ENCODE measurements around the gene GUCY1B1.

The GUCY1B1 gene

DNA sequence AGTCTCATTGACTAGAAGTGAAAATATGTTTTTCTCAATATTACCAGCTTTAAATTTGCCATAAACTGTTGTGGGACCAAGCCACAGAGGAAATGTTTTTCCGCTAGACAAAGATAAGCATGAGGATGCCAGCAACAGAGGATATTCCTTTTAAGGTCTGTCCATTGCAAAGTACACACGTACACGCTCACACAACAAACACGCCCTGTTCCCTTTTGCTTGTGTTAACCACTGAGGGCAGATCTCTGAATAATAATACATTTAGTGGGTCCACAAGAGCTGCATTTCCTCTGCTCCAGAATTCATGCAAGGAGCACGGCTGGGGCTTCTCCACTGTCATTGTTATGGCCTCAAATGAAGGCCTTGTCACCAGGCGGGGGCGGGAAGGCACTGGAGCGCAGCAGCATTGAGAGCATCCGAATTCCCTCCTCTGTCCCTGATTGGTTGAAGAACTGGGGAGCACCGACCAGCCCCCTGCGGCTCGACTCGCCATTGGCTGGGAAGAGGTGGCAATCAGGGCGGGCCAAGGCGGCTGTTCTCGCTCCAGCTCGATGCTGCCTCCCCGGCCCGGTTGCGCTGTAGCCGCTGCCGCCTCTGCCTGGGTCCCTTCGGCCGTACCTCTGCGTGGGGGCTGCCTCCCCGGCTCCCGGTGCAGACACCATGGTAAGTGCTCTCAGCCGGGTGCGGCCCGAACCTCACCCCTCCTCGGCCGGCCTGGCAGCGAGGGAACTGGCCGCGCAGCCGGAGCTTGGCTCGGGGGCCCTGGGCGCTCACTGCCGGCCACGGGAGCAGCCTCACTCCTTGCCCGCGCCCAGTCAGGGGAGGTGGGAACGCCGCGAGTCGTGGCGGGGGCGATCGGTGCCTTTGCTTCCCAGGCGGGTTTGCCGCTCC lies at the start of gene GUCY1B1:
TSS of gene GUCY1B1 (plus strand) at position 541 of the 891 bp plus-strand sequence. CDS start at position 661, 120 bp downstream.
- WGBS (ENCODE audit: insufficient coverage, insufficient read length), result no CpG with 5 or more reads among the region's 51 CpGs
- DNase-seq (ENCODE audit: low read depth, low spot score), result peak; percentile 86
- peaks cover 3% of the 10 kb centered on the region; the same call in 1 of the 2 replicates for H3K27me3 ChIP-seq (ENCODE audit: control insufficient read depth, insufficient read depth, low read length)
- H3K9me3 ChIP-seq (ENCODE audit: control insufficient read depth, insufficient read depth, low read length), result no peaks in the 10 kb centered on the region
- H3K4me3 ChIP-seq (ENCODE audit: low read length), result peak within 1 kb of the TSS; percentile 53; the same call in 1 of the 2 replicates
- H3K36me3 ChIP-seq (ENCODE audit: control insufficient read depth, insufficient read depth, low read length), result no peaks in the 10 kb centered on the region
- no peaks in the 10 kb centered on the region for H3K4me1 ChIP-seq (ENCODE audit: control insufficient read depth, insufficient read depth, low read length)
- H3K27ac ChIP-seq (ENCODE audit: low read length), result no peak within 1 kb of the TSS

DNA sequence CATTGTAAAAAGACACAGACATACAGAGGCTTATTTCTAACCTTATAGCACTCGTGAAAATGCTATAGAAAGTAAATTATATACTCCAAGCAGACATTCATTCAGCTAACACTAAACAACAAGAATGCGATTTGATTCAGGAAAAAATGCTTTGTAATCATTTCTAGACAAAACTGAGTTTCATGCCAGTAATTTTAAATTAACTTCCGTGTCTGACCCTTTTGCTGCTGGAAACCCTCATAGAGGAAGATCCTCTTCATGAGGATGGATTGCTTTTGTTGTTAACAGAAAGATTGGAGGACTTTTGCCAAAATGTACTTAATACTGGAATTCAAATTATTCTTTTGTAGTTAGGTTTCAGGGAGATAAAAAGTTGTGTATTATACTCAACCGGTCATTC lies 48.9 kb upstream of the GUCY1B1 start:
- Histone ChIP-seq H3K4me1 (ENCODE audit: control insufficient read depth, insufficient read depth, low read length) (no peaks in the 10 kb centered on the region), H3K27ac (ENCODE audit: low read length) (no peak overlapping the region), H3K4me3 (ENCODE audit: low read length) (no peak overlapping the region), H3K36me3 (ENCODE audit: control insufficient read depth, insufficient read depth, low read length) (no peaks in the 10 kb centered on the region), H3K9me3 (ENCODE audit: control insufficient read depth, insufficient read depth, low read length) (no peaks in the 10 kb centered on the region), H3K27me3 (ENCODE audit: control insufficient read depth, insufficient read depth, low read length) (no peaks in the 10 kb centered on the region)
- DNase-seq (ENCODE audit: low read depth, low spot score), result no peak
- WGBS (ENCODE audit: insufficient coverage, insufficient read length), result no CpG with 5 or more reads among the region's 4 CpGs

DNA sequence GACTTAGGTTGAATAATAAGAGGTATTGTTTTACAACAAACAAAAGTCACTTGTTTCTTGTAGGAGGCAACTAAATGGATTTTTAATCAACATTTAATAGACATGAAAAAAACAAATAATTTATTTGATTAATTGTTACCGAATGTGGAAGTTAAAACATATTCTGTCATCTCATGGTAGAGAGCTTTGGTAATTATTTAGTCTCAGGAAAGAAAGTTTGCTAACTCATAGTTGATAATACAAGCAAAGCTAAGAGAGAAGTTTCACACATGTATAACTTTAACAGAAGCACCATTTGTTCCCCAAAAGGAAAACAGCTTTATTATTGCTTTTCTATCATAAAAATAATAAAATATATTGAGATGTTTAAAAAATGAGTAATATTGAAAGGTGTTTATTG lies 47.3 kb upstream of the GUCY1B1 start:
- Histone ChIP-seq H3K27ac (ENCODE audit: low read length) (no peak overlapping the region), H3K36me3 (ENCODE audit: control insufficient read depth, insufficient read depth, low read length) (no peaks in the 10 kb centered on the region), H3K9me3 (ENCODE audit: control insufficient read depth, insufficient read depth, low read length) (no peaks in the 10 kb centered on the region), H3K4me1 (ENCODE audit: control insufficient read depth, insufficient read depth, low read length) (no peaks in the 10 kb centered on the region), H3K4me3 (ENCODE audit: low read length) (no peak overlapping the region), H3K27me3 (ENCODE audit: control insufficient read depth, insufficient read depth, low read length) (no peaks in the 10 kb centered on the region)
- no peak for DNase-seq (ENCODE audit: low read depth, low spot score)
- WGBS (ENCODE audit: insufficient coverage, insufficient read length), result no CpG with 5 or more reads among the region's 1 CpG

DNA sequence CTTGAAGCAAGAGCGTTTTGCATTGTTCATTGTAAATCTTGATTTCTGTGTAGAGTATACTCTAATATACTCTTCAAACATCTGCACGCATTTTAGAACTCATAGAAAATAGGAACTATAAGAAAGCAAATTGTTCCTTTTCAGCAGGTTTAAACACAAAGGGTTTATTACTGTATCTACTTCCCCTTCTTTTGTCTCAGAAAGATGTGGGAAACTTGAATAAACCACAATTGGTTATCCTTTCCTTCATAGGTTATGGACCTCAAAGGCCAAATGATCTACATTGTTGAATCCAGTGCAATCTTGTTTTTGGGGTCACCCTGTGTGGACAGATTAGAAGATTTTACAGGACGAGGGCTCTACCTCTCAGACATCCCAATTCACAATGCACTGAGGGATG lies 46.0 kb upstream of the GUCY1B1 start:
- H3K27me3 ChIP-seq (ENCODE audit: control insufficient read depth, insufficient read depth, low read length), result no peaks in the 10 kb centered on the region
- no peak overlapping the region for H3K27ac ChIP-seq (ENCODE audit: low read length)
- DNase-seq (ENCODE audit: low read depth, low spot score), result no peak
- H3K4me3 ChIP-seq (ENCODE audit: low read length), result no peak overlapping the region
- no CpG with 5 or more reads among the region's 3 CpGs for WGBS (ENCODE audit: insufficient coverage, insufficient read length)
- H3K4me1 ChIP-seq (ENCODE audit: control insufficient read depth, insufficient read depth, low read length), result no peaks in the 10 kb centered on the region
- no peaks in the 10 kb centered on the region for H3K9me3 ChIP-seq (ENCODE audit: control insufficient read depth, insufficient read depth, low read length)
- no peaks in the 10 kb centered on the region for H3K36me3 ChIP-seq (ENCODE audit: control insufficient read depth, insufficient read depth, low read length)

DNA sequence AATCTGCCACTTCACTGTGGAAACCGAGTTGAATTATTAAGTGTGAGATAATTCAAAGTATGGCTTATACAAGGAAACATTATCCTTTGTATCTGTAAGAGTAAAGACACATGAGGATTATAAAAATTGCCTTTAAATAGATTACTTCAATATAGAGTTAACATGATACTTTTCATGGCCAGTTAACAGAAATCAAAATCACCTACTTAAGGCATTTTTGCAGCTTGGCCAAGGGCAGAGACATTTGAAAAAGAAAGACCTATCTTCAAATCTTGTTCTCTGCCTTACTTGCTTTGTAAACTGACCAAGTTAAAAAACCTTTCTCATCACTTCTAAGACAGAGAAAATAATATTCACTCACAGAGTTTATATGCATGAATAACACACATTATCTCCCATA lies 44.9 kb upstream of the GUCY1B1 start:
- DNase-seq (ENCODE audit: low read depth, low spot score), result no peak
- Histone ChIP-seq H3K4me1 (ENCODE audit: control insufficient read depth, insufficient read depth, low read length) (no peaks in the 10 kb centered on the region), H3K36me3 (ENCODE audit: control insufficient read depth, insufficient read depth, low read length) (no peaks in the 10 kb centered on the region), H3K9me3 (ENCODE audit: control insufficient read depth, insufficient read depth, low read length) (no peaks in the 10 kb centered on the region), H3K27ac (ENCODE audit: low read length) (no peak overlapping the region), H3K27me3 (ENCODE audit: control insufficient read depth, insufficient read depth, low read length) (no peaks in the 10 kb centered on the region), H3K4me3 (ENCODE audit: low read length) (no peak overlapping the region)
- WGBS (ENCODE audit: insufficient coverage, insufficient read length), result no CpG with 5 or more reads among the region's 1 CpG

DNA sequence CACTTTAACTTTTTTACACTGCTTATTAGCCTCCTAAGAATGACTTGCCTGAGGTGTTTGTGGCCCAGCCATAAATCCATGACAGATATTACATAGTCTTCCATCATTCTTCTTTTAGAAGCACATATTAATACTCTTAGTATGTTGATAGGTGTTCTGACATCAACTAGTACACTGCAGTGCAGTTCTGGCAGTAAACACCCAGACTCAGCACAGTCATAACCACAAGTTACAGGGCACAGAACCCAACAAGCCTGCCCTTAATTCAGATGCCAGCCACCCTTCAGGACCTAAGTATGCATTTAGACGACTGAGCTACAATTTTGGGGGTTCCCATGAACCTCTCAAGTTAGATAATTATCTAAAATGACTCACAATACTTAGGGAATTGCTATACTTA lies 36.5 kb upstream of the GUCY1B1 start:
- no peak overlapping the region for H3K27ac ChIP-seq (ENCODE audit: low read length)
- no peak overlapping the region for H3K4me3 ChIP-seq (ENCODE audit: low read length)
- no peak for DNase-seq (ENCODE audit: low read depth, low spot score)
- no peaks in the 10 kb centered on the region for H3K36me3 ChIP-seq (ENCODE audit: control insufficient read depth, insufficient read depth, low read length)
- no peaks in the 10 kb centered on the region for H3K4me1 ChIP-seq (ENCODE audit: control insufficient read depth, insufficient read depth, low read length)
- no CpG with 5 or more reads among the region's 1 CpG for WGBS (ENCODE audit: insufficient coverage, insufficient read length)
- H3K27me3 ChIP-seq (ENCODE audit: control insufficient read depth, insufficient read depth, low read length), result no peaks in the 10 kb centered on the region
- no peaks in the 10 kb centered on the region for H3K9me3 ChIP-seq (ENCODE audit: control insufficient read depth, insufficient read depth, low read length)

DNA sequence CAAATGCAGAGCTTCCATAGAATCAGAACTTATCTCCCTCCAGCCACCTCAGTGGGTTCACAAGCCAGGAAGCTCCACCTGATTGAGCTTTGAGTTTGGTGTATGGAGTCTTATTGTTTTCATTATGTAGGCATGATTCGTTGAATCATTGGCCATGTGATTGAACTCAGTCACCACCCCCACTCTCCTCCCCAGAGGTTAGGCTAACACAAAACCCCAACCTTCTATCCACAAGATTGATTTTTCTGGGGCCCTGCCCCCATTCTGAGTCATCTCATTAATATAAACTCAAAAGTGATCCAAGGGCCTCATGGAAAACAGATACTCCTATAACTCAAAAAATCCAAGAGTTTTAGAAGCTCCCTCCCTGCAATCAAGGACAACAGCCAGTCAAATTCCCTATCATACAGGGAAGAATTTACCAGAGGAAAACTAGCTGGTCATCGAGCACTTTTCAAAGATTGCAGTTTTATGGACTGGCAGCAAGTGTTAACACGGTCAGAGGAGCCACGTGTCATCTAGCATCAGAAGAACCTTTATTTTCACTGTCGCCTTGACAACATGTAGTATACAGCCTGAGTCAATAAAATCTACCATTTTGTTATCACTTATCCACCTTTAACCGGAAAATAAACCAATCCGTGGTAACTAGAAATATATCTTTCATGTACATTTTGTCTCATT lies 35.9 kb upstream of the GUCY1B1 start:
- DNase-seq (ENCODE audit: low read depth, low spot score), result no peak
- no peaks in the 10 kb centered on the region for H3K9me3 ChIP-seq (ENCODE audit: control insufficient read depth, insufficient read depth, low read length)
- no peak overlapping the region for H3K4me3 ChIP-seq (ENCODE audit: low read length)
- H3K27ac ChIP-seq (ENCODE audit: low read length), result no peak overlapping the region
- no CpG with 5 or more reads among the region's 7 CpGs for WGBS (ENCODE audit: insufficient coverage, insufficient read length)
- no peaks in the 10 kb centered on the region for H3K36me3 ChIP-seq (ENCODE audit: control insufficient read depth, insufficient read depth, low read length)
- H3K4me1 ChIP-seq (ENCODE audit: control insufficient read depth, insufficient read depth, low read length), result no peaks in the 10 kb centered on the region
- H3K27me3 ChIP-seq (ENCODE audit: control insufficient read depth, insufficient read depth, low read length), result no peaks in the 10 kb centered on the region

DNA sequence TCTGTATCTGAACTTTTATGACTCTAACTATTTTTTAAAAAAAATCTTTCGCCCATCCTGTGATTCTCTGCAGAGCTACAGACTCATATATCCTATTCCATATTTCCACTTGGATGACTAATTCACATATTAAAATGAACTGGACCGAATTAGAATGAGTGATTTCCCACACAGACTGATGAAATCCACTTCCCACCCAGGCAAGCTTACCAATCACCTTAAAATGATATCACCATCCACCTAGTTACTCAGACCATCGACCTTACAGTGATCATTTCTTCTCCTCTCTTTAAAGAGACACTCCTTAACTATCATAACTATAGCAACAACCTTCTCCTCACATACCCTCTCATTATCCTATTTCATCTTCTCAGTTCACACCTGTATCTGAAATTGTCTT lies 34.1 kb upstream of the GUCY1B1 start:
- DNase-seq (ENCODE audit: low read depth, low spot score), result no peak
- 100% methylated on average over 1 of the region's 3 CpGs for WGBS (ENCODE audit: insufficient coverage, insufficient read length)

DNA sequence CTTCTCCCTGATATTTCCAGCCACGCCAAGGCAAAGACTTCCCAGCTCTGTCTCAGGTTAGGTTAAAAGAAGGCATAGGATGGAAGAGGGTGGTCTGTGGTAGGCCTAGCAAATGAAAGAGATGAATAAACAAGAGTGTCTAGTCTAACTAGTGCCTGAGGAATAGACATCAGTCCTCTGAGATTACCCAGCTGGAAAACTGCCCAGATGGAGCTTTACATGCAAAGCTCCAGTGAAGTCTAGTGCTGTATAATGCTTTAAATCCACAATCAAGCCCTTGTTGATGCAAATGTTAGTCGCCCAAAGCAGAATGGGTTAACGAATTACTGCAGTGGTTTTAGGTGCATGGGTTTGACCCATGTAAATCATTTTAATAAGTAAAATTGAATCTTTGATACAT lies 24.8 kb upstream of the GUCY1B1 start:
- Histone ChIP-seq H3K4me3 (ENCODE audit: low read length) (no peak overlapping the region), H3K4me1 (ENCODE audit: control insufficient read depth, insufficient read depth, low read length) (no peaks in the 10 kb centered on the region), H3K27ac (ENCODE audit: low read length) (no peak overlapping the region), H3K9me3 (ENCODE audit: control insufficient read depth, insufficient read depth, low read length) (no peaks in the 10 kb centered on the region), H3K36me3 (ENCODE audit: control insufficient read depth, insufficient read depth, low read length) (no peaks in the 10 kb centered on the region), H3K27me3 (ENCODE audit: control insufficient read depth, insufficient read depth, low read length) (no peaks in the 10 kb centered on the region)
- no CpG with 5 or more reads among the region's 3 CpGs for WGBS (ENCODE audit: insufficient coverage, insufficient read length)
- no peak for DNase-seq (ENCODE audit: low read depth, low spot score)

More for the DNA sequence above, 34.1 kb upstream of the GUCY1B1 start:
- Histone ChIP-seq H3K9me3 (ENCODE audit: control insufficient read depth, insufficient read depth, low read length) (no peaks in the 10 kb centered on the region), H3K27me3 (ENCODE audit: control insufficient read depth, insufficient read depth, low read length) (no peaks in the 10 kb centered on the region), H3K36me3 (ENCODE audit: control insufficient read depth, insufficient read depth, low read length) (no peaks in the 10 kb centered on the region), H3K27ac (ENCODE audit: low read length) (no peak overlapping the region), H3K4me3 (ENCODE audit: low read length) (no peak overlapping the region), H3K4me1 (ENCODE audit: control insufficient read depth, insufficient read depth, low read length) (no peaks in the 10 kb centered on the region)

DNA sequence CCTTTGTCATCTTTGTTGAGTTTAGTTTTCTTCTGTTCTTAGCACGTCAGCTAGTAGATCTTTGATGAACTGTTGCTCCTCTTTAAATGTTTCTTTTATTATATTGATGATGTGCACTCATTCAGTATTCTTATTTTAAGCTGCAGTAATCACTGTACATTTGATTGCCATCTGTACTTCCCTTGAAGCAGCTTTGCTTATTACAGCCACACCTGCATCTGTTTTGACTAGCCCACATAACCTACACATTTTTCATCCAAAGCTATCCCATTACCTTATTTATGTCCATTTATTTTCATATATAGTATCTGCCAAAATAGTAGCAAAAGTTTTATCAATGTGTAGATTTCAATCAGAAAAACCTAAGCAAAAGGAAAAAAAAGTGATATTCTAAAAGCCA lies 23.9 kb upstream of the GUCY1B1 start:
- H3K27ac ChIP-seq (ENCODE audit: low read length), result no peak overlapping the region
- H3K27me3 ChIP-seq (ENCODE audit: control insufficient read depth, insufficient read depth, low read length), result no peaks in the 10 kb centered on the region
- no peak overlapping the region for H3K4me3 ChIP-seq (ENCODE audit: low read length)
- H3K36me3 ChIP-seq (ENCODE audit: control insufficient read depth, insufficient read depth, low read length), result no peaks in the 10 kb centered on the region
- WGBS (ENCODE audit: insufficient coverage, insufficient read length), result no CpG with 5 or more reads among the region's 1 CpG
- H3K4me1 ChIP-seq (ENCODE audit: control insufficient read depth, insufficient read depth, low read length), result no peaks in the 10 kb centered on the region
- no peak for DNase-seq (ENCODE audit: low read depth, low spot score)
- no peaks in the 10 kb centered on the region for H3K9me3 ChIP-seq (ENCODE audit: control insufficient read depth, insufficient read depth, low read length)

All from iPS DF 6.9 (cell line).